Activated CD4-positive, alpha-beta T cell treated with anti-CD3 and anti-CD28 coated beads, Interleukin-2, amount 10 ng/mL, durations not matched to agents 24 days and 14 days (primary cell): ENCODE results near the gene ZRANB3. TPM values are rescaled to one million over a fixed set of nuclear protein-coding genes. Genes with fewer than 3 reads are reported as not detected.
"Not testable (repeated sequence)": the region's sequence is repeated elsewhere in the genome, so short reads cannot be mapped to it uniquely, and the experiment has no call there.

Source experiments
- DNase-seq: peaks from one replicate; pipeline ENCODE4 v3.0.0; 2022
- H3K27ac Mint-ChIP-seq: one replicate; pipeline ENCODE4 v1.8.0; 2022; ENCODE audit warnings: mild to moderate bottlenecking, mixed read lengths
- H3K27me3 Mint-ChIP-seq: one replicate; pipeline ENCODE4 v1.8.0; 2022; ENCODE audit warnings: mixed read lengths
- H3K36me3 Mint-ChIP-seq: one replicate; pipeline ENCODE4 v1.8.0; 2022; ENCODE audit warnings: low read depth, mild to moderate bottlenecking, mixed read lengths
- H3K4me1 Mint-ChIP-seq: one replicate; pipeline ENCODE4 v1.8.0; 2021; ENCODE audit warnings: mixed read lengths
- H3K4me3 Mint-ChIP-seq: one replicate; pipeline ENCODE4 v1.8.0; 2022; ENCODE audit warnings: mild to moderate bottlenecking, moderate library complexity, mixed read lengths
- H3K9me3 Mint-ChIP-seq: one replicate; pipeline ENCODE4 v1.8.0; 2021; ENCODE audit warnings: mixed read lengths
- intact Hi-C: fragments of 100-400 bp; cut with micrococcal nuclease; formaldehyde crosslinking; loops from one replicate; pipeline ENCODE4 v1.15.1; 2023
- total RNA-seq: library from RNA; stranded (reverse); gene quantifications from 2 replicates; pipeline ENCODE4 v1.2.3, GENCODE V29; 2022

ZRANB3 gene
- total RNA-seq, result 6.8 and 9.2 TPM in 2 replicates

GRCh38 chr2:135530313-135531230 lies at the start of gene ZRANB3:
Gene ZRANB3 (minus strand): TSS chr2:135531218.
- H3K27ac Mint-ChIP-seq, result no peak within 1 kb of the TSS
- H3K27me3 Mint-ChIP-seq, result no peaks in the 10 kb centered on the region
- H3K4me1 Mint-ChIP-seq, result peaks cover 29% of the 10 kb centered on the region
- H3K36me3 Mint-ChIP-seq, result peaks cover 7% of the 10 kb centered on the region
- intact Hi-C loops, result loop anchor here (1.0 to 10.0 kb wide), 12 partner anchors 128 to 852 kb away; partner anchors contain the start of genes CCNT2, CXCR4, DARS1 and MCM6
- H3K4me3 Mint-ChIP-seq, result no peak within 1 kb of the TSS
- DNase-seq, result peak; percentile 97
- H3K9me3 Mint-ChIP-seq, result no peaks in the 10 kb centered on the region

GRCh38 chr2:135573620-135574019 lies 42.6 kb upstream of the ZRANB3 start:
- no peak overlapping the region for H3K4me3 Mint-ChIP-seq
- intact Hi-C loops, result no loop called here

GRCh38 chr2:135570884-135571283 lies 39.9 kb upstream of the ZRANB3 start:
- DNase-seq, result no peak
- Mint-ChIP-seq H3K4me1 (no peaks in the 10 kb centered on the region), H3K9me3 (no peaks in the 10 kb centered on the region), H3K27me3 (no peaks in the 10 kb centered on the region), H3K36me3 (peaks cover 5% of the 10 kb centered on the region), H3K4me3 (no peak overlapping the region), H3K27ac (no peak overlapping the region)
- intact Hi-C loops, result no loop called here

More at GRCh38 chr2:135573620-135574019, 42.6 kb upstream of the ZRANB3 start:
- H3K27me3 Mint-ChIP-seq, result no peaks in the 10 kb centered on the region
- H3K36me3 Mint-ChIP-seq, result peaks cover 7% of the 10 kb centered on the region
- no peak overlapping the region for H3K27ac Mint-ChIP-seq
- H3K4me1 Mint-ChIP-seq, result no peaks in the 10 kb centered on the region
- DNase-seq, result no peak
- no peaks in the 10 kb centered on the region for H3K9me3 Mint-ChIP-seq

GRCh38 chr2:135563793-135564192 lies 32.8 kb upstream of the ZRANB3 start:
- no peak for DNase-seq
- Mint-ChIP-seq H3K9me3 (no peaks in the 10 kb centered on the region), H3K4me3 (no peak overlapping the region), H3K4me1 (peaks cover 6% of the 10 kb centered on the region), H3K36me3 (peaks cover 22% of the 10 kb centered on the region), H3K27me3 (no peaks in the 10 kb centered on the region), H3K27ac (peak overlapping the region; percentile 41)
- intact Hi-C loops, result no loop called here

GRCh38 chr2:135561925-135562324 lies 30.9 kb upstream of the ZRANB3 start:
- Mint-ChIP-seq H3K4me3 (no peak overlapping the region), H3K36me3 (peaks cover 22% of the 10 kb centered on the region), H3K27ac (no peak overlapping the region), H3K9me3 (no peaks in the 10 kb centered on the region), H3K27me3 (no peaks in the 10 kb centered on the region), H3K4me1 (peaks cover 6% of the 10 kb centered on the region)
- intact Hi-C loops, result no loop called here
- no peak for DNase-seq

GRCh38 chr2:135557530-135557929 lies 26.5 kb upstream of the ZRANB3 start:
- Mint-ChIP-seq H3K27ac (no peak overlapping the region), H3K36me3 (peaks cover 22% of the 10 kb centered on the region), H3K9me3 (peaks cover 4% of the 10 kb centered on the region), H3K4me3 (no peak overlapping the region), H3K4me1 (peaks cover 4% of the 10 kb centered on the region), H3K27me3 (no peaks in the 10 kb centered on the region)
- intact Hi-C loops, result no loop called here
- DNase-seq, result no peak

GRCh38 chr2:135555311-135555710 lies 24.3 kb upstream of the ZRANB3 start:
- peaks cover 4% of the 10 kb centered on the region for H3K9me3 Mint-ChIP-seq

GRCh38 chr2:135552887-135553286 lies 21.9 kb upstream of the ZRANB3 start:
- no peak overlapping the region for H3K4me3 Mint-ChIP-seq
- peaks cover 4% of the 10 kb centered on the region for H3K4me1 Mint-ChIP-seq
- H3K9me3 Mint-ChIP-seq, result peaks cover 4% of the 10 kb centered on the region
- H3K27me3 Mint-ChIP-seq, result no peaks in the 10 kb centered on the region
- no peak for DNase-seq
- intact Hi-C loops, result no loop called here
- peaks cover 14% of the 10 kb centered on the region for H3K36me3 Mint-ChIP-seq
- H3K27ac Mint-ChIP-seq, result no peak overlapping the region

More at GRCh38 chr2:135555311-135555710, 24.3 kb upstream of the ZRANB3 start:
- intact Hi-C loops, result no loop called here
- no peak overlapping the region for H3K27ac Mint-ChIP-seq
- peaks cover 4% of the 10 kb centered on the region for H3K4me1 Mint-ChIP-seq
- H3K4me3 Mint-ChIP-seq, result no peak overlapping the region
- H3K36me3 Mint-ChIP-seq, result peaks cover 17% of the 10 kb centered on the region
- H3K27me3 Mint-ChIP-seq, result no peaks in the 10 kb centered on the region
- DNase-seq, result no peak

GRCh38 chr2:135551356-135551755 lies 20.3 kb upstream of the ZRANB3 start:
- peaks cover 10% of the 10 kb centered on the region for H3K4me1 Mint-ChIP-seq
- no peak for DNase-seq
- H3K27ac Mint-ChIP-seq, result no peak overlapping the region
- no peaks in the 10 kb centered on the region for H3K27me3 Mint-ChIP-seq
- no peak overlapping the region for H3K4me3 Mint-ChIP-seq
- intact Hi-C loops, result no loop called here
- peaks cover 22% of the 10 kb centered on the region for H3K36me3 Mint-ChIP-seq
- peaks cover 4% of the 10 kb centered on the region for H3K9me3 Mint-ChIP-seq

- no peaks in the 10 kb centered on the region for H3K9me3 Mint-ChIP-seq
- H3K27me3 Mint-ChIP-seq, result no peaks in the 10 kb centered on the region
- no peak overlapping the region for H3K27ac Mint-ChIP-seq
- H3K36me3 Mint-ChIP-seq, result peaks cover 10% of the 10 kb centered on the region
- intact Hi-C loops, result no loop called here
- no peak overlapping the region for H3K4me3 Mint-ChIP-seq
- no peak for DNase-seq
- H3K4me1 Mint-ChIP-seq, result peaks cover 15% of the 10 kb centered on the region
These were observed 16.3 kb upstream of the ZRANB3 start for GRCh38 chr2:135547311-135547710.

GRCh38 chr2:135546436-135546835 lies 15.4 kb upstream of the ZRANB3 start:
- H3K36me3 Mint-ChIP-seq, result peaks cover 10% of the 10 kb centered on the region
- no peak overlapping the region for H3K27ac Mint-ChIP-seq
- no peak for DNase-seq
- intact Hi-C loops, result no loop called here
- no peaks in the 10 kb centered on the region for H3K27me3 Mint-ChIP-seq
- H3K4me3 Mint-ChIP-seq, result no peak overlapping the region
- H3K4me1 Mint-ChIP-seq, result peaks cover 15% of the 10 kb centered on the region
- H3K9me3 Mint-ChIP-seq, result no peaks in the 10 kb centered on the region

- H3K27ac Mint-ChIP-seq, DNase-seq, H3K27me3 Mint-ChIP-seq, H3K9me3 Mint-ChIP-seq: not testable (repeated sequence)
- H3K4me3 Mint-ChIP-seq, result peak overlapping the region; percentile 19
- intact Hi-C loops, result loop anchor here (5.0 to 10.0 kb wide), 5 partner anchors 159 to 849 kb away; partner anchors contain the start of genes CXCR4 and DARS1
- peaks cover 11% of the 10 kb centered on the region for H3K36me3 Mint-ChIP-seq
- peaks cover 23% of the 10 kb centered on the region for H3K4me1 Mint-ChIP-seq
These were observed 2.5 kb upstream of the ZRANB3 start for GRCh38 chr2:135533545-135533944.

GRCh38 chr2:135532581-135532980 lies 1.6 kb upstream of the ZRANB3 start:
- peaks cover 8% of the 10 kb centered on the region for H3K36me3 Mint-ChIP-seq
- no peaks in the 10 kb centered on the region for H3K9me3 Mint-ChIP-seq
- no peak for DNase-seq
- no peak overlapping the region for H3K4me3 Mint-ChIP-seq
- H3K27me3 Mint-ChIP-seq, result no peaks in the 10 kb centered on the region
- H3K4me1 Mint-ChIP-seq, result peaks cover 26% of the 10 kb centered on the region
- no peak overlapping the region for H3K27ac Mint-ChIP-seq
- intact Hi-C loops, result loop anchor here (1.0 to 10.0 kb wide), 6 partner anchors 160 to 850 kb away; partner anchors contain the start of genes CXCR4 and DARS1
